HG03175 (cell line): Measurements from ENCODE around the gene POLR2E.
"Not testable (repeated sequence)": the region's sequence is repeated elsewhere in the genome, so short reads cannot be mapped to it uniquely, and the experiment has no call there.

ENCODE experiments used
- ATAC-seq: cut with Tn5 transposase; IDR thresholded peaks from one replicate; pipeline ENCODE4 v1.9.1; 2021; ENCODE audit warnings: mild to moderate bottlenecking, moderate library complexity; ENCODE audit not compliant: unreplicated experiment

POLR2E gene

GRCh38 chr19:1094978-1095701 lies at the start of gene POLR2E:
Gene POLR2E, minus strand, starts transcription at chr19:1095375. Its CDS starts 60 bp downstream, at chr19:1095315.
- peak; percentile 85 for ATAC-seq

- ATAC-seq: no peak
Observed at GRCh38 chr19:1144741-1145140, 49.6 kb upstream of the POLR2E start.

DNA sequence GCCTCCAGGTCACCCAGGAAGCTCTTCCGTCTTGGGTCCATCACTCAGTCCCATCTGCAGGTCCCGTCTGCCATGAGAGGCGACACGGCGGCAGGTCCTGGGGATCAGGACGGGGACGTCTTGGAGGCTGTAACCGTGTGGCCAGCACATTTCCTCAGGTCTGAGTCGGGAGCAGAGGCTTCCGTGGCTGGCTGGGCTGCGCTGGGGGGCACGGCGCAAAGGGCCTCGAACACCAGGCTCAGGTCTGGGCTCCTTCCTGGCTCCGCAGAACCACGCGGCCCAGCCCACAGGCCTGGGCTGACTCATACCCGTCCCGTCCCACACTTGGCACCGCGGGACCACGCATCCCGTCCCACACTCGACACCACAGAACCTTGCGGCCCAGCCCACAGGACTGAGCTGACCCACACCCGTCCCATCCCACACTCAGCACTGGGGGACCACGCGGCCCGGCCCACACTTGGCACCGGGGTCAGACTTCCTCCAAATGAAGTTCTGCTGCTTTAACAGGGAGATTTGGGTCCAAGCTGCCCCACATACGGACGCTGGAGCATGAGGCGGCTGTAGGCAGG lies 48.7 kb upstream of the POLR2E start:
- no peak for ATAC-seq

DNA sequence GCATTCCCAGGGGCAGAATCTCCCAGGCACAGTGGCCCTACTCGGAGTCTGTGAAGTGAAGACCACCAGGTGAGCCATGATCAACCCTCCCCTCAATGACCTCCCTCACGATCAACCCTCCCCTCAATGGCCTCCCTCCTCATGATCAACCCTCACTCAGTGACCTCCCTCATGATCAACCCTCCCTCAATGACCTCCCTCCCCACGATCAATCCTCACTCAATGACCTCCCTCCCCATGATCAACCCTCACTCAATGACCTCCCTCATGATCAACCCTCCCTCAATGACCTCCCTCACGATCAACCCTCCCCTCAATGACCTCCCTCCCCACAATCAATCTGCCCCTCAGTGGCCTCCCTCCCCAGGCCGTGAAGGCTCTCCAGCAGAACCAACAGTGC lies 46.8 kb upstream of the POLR2E start:
- ATAC-seq: no peak

DNA sequence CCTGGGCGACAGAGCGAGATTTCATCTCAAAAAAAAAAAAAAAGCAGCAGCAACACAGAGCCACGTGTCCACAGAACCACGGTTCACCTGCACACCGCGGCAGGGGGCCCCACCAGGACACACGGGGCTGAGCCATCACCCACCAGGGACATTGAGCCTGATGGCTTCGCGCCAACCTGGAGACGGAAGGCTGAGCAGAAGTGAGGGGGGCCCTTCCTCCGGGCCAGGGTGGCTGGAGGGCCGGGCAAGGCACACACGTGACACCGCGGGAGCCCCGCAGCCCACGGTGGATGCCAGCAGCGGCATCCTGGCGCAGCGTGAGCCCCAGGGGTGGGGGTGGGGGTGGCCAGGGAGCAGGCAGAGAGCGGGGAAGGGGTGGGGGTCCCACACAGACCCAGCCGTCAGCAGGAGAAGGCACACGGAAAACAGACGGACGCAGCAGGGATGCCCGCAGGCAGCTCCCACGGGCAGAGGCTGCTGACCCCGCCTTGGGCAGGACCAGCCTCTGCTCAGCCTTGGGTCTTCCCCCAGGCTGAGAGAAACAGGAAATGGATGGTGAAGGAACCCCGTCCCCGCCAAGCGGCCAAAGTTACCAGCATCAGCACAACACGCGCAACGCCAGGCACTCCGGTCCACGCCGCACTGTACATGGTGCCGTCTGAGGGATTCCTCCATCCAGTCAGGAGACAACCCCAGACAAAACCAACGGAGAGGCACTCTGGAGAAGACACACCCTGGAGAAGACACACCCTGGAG lies 45.3 kb upstream of the POLR2E start:
- ATAC-seq: no peak

- no peak for ATAC-seq
Observed at GRCh38 chr19:1139126-1139525, 44.0 kb upstream of the POLR2E start.

- no peak for ATAC-seq
Observed at GRCh38 chr19:1138121-1138520, 42.9 kb upstream of the POLR2E start.

- ATAC-seq: no peak
Observed at GRCh38 chr19:1136621-1137317, 41.6 kb upstream of the POLR2E start.

DNA sequence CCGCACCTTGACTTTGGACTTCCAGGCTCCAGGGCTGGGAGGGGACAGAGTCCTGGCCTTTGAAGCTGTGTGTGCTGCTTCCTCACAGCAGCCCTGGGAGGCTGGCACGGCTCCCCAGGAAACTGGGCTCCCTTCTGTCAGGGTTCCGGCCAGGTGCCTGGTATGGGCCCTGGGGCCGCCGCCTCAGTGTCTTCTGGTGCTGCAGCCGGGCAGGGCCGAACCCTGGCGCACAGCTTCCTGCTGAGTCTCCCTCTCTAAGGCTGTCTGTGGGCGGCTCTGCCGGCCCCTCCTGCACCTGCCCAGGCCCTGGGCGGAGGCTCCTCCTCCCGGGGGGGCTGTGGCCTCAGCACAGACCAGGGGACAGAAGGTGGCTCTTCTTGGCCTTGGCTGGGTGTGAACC lies 41.0 kb upstream of the POLR2E start:
- no peak for ATAC-seq

- no peak for ATAC-seq
Observed at GRCh38 chr19:1135454-1135853, 40.3 kb upstream of the POLR2E start.

- no peak for ATAC-seq
Observed at GRCh38 chr19:1134431-1134830, 39.3 kb upstream of the POLR2E start.

DNA sequence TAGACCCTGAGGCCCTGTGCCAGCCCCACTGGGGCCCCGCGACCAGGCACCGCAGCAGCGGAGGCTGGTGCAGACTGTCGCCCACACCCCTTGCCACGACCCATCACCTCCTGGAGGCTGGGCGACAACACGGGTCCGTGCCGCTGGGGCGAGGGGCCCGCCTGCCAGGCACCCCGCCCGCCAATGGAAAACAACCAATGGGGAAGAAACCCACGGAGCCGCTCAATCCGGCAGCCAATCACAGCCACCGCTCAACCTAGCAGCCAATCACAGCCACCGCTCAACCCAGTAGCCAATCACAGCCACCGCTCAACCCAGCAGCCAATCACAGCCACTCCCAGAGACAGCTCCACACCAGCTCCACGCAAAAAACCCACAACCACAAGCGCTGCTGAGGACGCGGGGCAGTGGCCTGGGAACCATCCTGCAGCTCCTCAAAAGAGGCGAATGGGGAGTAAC lies 38.3 kb upstream of the POLR2E start:
- peak; percentile 71 for ATAC-seq

- ATAC-seq: peak; percentile 2
Observed at GRCh38 chr19:1132552-1133383, 37.6 kb upstream of the POLR2E start.

GRCh38 chr19:1131718-1132551 lies 36.8 kb upstream of the POLR2E start:
- peak; percentile 47 for ATAC-seq

DNA sequence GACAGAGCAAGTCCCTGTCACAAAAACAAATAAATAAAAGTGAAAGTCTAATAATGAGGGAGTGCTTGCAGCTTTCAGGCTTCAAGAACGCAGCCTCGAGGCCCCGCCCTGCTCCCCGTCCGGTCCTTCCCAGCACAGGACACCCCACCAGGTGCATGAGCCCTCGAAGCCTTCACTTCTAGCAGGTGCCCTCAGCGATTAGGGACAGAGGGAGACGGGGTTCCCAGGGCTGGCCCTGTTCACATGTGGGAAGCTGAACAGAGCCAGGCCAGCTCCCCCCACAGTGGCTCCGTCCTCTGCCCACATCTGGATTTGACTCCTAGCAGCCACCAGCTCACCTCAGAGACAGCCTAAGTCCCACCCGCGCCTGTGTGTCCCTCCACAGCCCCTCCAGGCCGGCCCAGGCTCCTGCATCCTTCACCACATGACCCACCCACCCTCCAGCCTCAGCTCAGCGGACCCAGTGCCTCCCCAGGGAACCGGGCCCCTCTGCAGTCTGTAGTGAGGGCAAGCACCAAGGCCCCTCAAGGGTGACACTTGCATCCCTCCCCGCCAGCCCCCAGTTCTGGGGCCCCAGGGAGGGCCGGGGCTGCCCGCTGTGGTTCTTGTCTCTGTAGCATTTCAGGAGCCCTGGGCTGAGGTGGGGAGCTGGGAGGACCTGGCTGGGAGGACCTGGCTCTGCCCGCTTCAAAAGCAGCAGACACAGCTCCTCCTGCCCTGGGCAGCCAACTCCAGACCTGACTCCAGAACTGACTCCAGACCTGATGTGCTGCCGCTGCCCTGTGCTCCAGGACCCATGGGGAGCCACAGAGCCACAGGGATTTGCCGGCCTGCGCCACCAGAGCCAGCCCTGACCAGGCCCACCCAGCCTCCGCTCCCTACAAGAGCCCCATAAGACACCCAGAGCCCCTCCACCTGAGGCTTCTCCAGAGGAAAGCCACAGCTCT lies 35.9 kb upstream of the POLR2E start:
- ATAC-seq: no peak

GRCh38 chr19:1129535-1129934 lies 34.4 kb upstream of the POLR2E start:
- no peak for ATAC-seq

DNA sequence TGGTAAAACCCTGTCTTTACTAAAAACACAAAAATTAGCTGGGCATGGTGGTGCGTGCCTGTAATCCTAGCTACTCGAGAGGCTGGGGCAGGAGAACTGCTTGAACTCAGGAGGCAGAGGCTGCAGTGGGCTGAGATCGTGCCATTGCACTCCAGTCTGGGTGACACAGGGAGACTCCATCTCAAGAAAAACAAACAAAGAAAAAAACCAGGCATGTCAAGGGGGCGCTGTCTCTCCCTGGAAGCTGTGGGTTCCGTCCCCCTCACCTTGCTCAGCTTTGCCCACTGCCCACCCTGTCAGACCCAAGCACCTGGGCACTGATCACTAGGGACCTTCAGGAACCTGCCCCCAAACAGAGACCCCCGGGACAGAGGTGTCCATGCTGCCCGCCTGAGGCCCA lies 33.9 kb upstream of the POLR2E start:
- not testable (repeated sequence) for ATAC-seq

GRCh38 chr19:1128106-1128505 lies 32.9 kb upstream of the POLR2E start:
- ATAC-seq: no peak
